NCI-H524 treated with DMSO at 0.1 percent for 48 hours (cell line): ENCODE results near the gene TNS3.

Source experiments
- DNase-seq: peaks from one replicate; lab custom pipeline; 2025; lab: John Stamatoyannopoulos, UW

Gene TNS3

DNA sequence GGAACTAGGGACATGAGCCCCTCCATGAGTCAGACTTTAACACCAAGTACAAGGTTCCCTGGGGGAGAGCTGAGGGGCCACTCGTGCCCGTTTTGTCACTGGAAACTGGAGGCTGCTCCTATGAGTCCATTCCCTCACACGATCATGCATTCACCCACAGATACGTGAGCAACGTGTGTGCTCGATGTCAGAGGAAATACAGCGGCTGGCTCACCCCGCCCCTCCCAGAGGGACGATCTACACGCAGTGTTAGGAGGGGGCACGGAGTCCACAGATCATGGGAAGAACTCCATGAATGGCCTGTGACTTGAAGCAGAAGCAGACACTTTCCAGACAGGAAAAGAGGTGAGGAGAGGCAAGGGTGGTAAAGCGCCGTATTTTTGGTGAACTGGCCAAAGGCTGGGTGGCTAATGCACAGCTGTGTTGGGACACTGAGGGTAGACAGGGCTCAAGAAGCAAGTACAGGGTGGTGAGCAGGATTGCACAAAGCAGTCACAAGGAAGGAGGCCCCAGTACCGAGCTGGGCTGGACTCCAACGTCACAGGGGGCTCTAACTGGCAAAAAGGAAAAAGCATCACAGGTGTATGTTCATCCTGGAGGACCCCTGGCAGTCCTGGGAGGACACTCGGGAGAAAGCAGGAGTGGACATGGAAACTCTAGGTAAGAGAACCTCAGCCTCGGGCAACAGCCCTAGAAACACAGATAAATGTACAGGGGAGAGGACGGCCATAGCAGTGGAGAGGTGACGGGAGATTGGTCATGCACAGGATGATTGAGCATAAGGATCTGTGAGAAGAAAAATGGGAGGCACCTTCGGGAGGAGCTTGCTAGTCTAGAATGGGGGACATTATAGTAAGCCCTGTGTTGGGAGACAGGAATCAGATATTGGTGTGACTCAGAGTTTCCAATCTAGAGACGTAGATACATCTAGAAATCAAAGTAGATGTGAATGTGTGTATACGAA is 41.2 kb downstream of the TNS3 start:
- DNase-seq, result no peak

DNA sequence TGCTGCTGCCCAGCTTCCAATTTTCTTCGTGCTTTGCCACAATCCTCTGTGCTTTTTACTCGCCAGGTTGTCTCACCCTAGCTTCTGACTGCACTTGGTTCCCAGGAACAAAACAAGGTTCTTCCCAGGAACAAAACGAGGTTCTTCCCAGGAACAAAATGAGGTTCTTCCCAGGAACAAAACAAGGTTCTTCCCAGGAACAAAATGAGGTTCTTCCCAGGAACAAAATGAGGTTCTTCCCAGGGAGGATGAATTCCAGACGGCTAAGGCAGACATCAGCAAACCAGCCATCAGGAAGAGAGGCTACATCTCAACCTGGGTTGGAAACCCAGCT is 41.9 kb downstream of the TNS3 start:
- no peak for DNase-seq

DNA sequence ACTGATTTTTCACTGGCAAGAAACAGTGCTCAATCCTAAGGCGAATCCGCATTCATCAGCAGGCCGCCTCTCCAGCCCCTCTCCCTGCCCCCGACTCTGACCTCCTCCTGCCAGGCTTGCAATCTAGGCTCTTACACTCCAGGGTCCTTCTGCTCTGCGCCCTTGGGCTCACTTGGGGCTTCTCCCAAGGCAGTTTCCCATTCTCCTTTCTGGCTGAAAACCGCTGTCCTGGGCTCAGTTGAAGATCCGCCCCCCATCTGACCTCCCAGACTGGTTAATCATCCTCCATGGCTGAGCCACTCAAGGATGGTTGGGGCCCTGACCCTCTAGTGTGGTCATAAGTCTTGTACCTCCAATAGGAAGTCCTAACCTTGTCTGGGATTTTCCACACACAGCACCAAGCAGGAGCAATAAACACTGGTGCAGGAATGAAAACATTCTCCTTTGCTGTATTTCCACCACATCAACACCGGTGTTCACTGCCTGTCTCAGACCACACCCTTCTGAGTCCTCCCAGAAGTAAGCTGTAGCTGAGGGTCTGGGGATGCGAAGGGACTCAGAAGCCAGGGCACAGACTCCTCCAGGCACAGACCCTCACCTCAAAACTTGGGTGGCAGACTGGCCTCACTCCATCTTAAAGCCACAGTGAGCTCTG is 42.4 kb downstream of the TNS3 start:
- no peak for DNase-seq

GRCh38 chr7:47538846-47539311 is 43.0 kb downstream of the TNS3 start:
- DNase-seq, result no peak

GRCh38 chr7:47537716-47538675 is 43.9 kb downstream of the TNS3 start:
- DNase-seq, result no peak

DNA sequence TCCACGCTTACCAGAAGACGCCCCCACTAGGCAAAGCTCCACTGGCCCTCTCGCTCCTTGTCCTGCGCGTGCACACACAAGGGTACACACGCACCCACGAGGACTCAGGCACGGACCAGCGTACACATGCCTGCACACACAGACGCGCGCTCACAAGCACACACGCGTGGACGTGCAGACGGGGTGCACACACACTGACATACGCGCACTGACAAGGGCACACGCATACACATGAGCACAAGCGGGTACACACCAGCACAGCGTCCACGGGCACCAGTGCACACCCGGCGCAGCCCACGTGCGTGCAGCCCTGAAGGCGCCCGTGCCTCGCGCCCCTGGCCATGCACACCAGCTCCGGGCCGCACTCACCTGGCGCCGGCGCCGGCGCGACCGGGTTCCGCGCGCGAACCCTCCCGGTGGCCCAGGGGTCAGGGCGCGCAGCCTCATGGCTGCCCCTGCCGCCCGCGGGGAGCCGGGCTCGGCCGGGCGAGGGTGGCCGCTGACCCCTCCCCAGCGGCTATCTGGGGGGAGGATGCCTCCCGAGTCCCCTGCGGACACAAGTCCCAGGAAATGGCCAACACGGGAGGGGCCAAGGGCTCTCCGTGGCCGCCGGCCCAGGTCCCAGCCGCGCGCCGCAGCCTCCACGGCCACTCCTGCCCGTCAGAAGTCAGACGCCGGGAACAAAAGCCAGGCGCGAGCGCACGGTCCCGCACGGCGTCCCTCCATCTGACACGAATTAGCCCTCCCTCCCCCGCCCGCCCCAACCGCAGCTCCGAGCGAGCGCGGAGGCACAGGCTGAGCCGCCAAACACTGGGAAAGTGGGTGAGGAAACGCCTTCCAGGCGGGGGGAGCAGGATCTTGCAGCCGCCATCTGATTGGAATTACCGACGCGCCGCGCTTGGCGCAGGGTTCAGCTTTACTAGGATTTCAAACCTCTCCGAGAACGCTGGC is 45.0 kb downstream of the TNS3 start:
- no peak for DNase-seq

DNA sequence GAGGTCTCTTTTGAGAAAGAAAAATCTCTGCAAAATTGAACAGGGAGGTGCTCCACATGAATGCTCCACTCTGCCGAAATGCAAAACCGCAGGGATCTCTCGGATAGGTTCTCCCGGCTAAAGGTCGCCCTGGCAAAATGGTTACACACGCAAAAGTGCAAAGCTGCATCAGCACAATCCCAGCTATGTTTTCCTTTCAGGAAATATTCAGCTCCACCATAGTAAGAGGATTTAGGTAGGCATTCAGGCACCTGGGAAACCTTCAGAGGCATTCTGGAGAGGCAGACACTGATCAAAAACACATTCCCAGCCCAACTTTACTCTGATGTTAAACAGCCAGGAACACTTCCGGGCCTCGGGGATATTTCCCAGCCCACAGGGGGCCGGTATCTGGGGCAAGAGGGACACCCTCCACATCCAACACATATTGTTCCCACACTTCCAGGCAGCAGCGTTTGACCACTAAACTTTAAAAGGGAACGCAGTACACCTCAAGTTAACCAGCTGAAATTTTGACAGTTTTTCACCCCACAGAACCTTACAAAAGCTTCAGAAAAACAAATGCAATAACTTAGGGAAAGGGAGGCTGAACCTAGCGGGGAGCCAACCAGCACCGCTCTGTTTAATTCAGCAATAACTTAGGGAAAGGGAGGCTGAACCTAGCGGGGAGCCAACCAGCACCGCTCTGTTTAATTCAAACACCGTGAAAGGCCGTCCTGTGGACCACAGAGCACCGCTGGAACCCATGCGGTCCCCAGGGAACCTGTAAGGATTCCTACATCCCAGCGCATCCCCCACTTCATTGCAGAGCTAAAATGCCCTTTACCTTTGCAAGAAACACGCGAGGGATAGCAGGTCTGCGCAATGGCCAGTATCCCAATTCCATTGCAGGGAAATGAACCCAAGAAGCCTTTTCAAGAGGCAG is 45.9 kb downstream of the TNS3 start:
- DNase-seq, result no peak

DNA sequence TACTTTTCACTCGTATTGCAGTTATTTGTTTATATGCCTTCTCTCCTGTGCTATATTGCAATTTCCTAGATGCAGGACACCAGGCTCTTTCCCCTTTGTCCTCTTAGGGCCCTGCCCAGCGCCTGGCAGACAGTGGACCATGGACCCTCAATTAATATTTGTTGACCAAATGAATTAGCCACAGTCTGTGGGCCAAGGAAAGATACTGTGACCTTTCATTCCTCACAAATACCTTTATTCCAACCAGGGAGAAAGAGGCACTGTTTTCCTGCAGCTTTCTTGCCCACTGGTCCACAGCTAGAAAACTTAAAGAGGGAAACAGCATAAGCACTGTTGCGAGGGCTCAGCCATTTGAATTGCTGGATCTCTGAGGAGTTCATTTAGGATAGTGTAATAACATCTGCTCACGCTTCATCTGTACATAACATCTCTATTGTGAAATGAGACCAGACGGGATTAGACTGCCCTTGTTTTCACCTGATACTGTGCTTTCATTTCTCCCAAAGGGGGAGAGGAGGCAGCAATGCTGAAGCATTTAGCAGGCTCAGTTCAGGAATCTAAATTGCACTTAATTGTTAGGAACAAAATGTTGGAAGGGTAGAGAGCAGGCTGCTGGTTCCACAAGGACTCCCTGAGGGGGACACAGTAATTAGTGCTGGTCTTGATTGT is 46.7 kb downstream of the TNS3 start:
- DNase-seq, result no peak

GRCh38 chr7:47534322-47535034 is 47.4 kb downstream of the TNS3 start:
- no peak for DNase-seq

DNA sequence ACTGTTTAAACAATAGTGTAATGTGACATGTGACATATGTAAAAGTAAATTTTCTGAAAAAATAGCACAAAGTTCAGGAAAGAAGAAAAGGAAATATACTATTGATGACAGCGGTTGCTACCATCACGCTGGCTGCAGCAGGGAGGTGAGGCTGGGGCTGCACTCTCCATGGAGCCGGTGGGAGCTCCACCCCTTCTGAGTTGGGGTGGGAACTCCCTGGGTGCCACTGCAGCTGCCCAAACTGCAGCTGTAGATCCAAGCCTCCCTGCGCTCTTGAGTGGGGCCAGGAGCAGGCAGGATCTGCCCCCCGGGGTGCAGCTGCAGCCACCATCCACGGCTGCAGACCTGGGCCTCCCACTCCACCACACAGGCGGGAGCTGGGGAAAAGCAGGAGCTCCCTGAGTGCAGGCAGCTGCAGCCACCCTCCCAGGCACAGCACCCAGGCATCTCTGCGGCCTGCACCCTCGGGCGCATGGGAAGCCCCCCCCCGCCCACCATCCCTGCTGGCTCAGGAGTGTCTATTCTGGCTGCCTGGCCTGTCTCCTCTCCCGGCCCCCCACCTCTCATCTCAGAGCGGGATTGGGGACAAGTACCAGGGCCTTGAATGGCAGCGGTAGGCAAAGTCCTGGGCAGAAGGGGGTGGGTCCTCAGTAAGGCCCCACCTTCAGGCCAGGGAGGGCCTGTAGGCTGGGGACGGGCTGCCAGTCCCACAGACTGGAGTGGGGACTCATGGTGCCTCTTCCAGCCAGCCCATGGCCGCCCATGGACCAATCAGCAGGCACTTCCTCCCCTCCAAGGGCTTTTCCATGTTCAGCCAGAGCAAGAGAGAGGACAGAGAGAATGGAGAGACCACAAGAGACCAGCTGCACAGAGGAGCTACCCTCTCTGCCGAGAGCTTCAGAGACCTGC is 50.1 kb downstream of the TNS3 start:
- DNase-seq, result no peak

DNA sequence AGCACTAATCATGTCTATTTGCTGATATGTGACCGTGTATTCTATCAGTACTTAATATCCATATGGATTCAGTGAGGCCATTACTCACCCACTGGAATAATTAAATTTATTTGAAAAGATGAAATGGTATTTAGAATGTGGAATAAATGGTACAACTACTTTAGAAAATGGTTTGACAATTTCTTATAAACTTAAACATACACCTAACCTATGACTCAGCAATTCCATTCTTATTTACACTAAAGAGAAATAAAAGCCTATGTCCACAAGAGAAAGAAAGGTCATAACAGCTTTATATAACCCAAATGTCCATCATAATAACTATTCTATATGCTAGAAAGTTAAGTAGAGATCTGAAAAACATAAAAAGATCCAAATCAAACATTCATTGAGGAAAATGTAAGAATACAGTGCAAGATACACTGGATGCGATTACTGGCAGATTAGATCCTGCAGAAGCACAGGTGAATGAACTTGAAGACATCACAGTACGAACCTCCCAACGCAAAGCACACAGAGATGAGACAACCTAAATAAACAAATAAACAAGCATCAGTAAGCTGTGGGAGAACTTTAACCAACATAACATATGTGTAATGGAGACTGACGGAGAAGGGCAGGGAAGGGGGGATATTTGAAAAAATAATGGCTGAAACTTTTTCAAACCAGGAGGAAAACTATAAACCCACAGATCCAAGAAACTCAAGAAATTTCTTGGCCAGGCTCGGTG is 51.9 kb downstream of the TNS3 start:
- no peak for DNase-seq

GRCh38 chr7:47529405-47529804 is 52.5 kb downstream of the TNS3 start:
- no peak for DNase-seq

DNA sequence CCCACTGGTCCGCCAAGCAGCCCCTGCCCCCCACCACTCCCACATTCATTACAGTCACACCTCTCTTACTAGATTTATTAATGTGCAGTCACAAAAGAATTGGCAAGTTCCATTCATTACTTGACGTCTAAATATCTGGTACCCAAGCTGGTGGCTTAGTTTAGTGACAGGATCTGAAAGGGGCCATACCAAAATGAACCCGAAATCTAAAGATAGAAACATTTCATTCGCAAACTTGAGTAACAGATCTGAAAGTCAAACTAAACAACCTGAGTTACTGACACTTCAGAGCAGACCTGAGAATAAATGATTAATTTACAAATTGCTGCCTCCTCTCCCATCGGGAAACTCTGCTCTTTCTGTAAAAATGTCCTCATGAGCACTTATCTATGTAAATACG is 53.4 kb downstream of the TNS3 start:
- no peak for DNase-seq

DNA sequence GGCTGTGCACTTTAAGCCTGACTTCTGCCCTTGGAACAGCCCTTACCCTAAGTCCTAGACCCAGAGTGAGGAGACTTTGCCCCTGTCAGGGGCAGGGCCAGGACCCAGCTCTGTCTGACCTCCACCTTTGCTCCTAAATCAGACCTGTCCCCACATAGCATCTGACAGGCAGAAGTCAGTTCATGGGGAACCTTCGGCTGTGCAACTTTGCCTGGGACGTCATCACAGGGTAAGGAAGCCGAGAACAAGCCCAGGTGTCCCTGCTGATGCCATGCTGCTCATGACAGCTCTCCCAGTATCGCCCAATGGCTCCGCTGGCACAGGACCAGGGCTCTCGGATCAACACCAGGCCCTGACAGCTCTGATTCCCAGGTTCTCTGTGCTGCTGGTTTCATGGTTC is 55.4 kb downstream of the TNS3 start:
- DNase-seq, result no peak

DNA sequence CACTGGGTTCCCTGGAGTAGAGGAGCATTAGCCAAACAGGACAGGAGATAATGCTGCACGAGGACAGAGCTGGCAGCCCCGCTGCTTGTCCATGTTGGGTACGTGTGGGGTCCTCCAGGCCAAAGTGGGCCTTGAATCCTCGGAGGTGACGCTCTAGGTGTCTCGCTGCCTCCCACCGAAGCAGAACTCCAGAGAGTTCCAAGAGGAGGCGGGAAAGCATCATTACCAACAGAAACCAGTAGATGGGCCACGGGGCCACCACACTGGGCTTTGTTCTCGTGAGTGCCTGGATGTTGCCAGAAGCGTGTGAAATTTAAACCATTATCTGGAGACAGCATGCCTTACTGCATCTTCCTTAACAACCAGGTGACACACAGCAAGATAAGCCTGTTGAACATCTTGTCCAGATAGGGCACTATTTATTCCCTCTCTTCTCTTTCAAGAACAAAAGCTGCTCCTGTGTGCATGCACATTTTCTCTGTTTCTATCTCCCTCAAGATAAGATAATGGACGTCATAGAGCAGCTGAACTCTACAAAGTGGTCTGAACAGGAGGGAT is 56.8 kb downstream of the TNS3 start:
- DNase-seq, result no peak

GRCh38 chr7:47523401-47523800 is 58.5 kb downstream of the TNS3 start:
- no peak for DNase-seq
